GM21786 (cell line): ENCODE results near the gene KNSTRN.

Experiments
- ATAC-seq: cut with Tn5 transposase; IDR thresholded peaks from one replicate; pipeline ENCODE4 v1.9.1; 2021; ENCODE audit not compliant: unreplicated experiment

Gene KNSTRN

GRCh38 chr15:40345225-40345866 is 37.2 kb upstream of the KNSTRN start:
- ATAC-seq = no peak

DNA sequence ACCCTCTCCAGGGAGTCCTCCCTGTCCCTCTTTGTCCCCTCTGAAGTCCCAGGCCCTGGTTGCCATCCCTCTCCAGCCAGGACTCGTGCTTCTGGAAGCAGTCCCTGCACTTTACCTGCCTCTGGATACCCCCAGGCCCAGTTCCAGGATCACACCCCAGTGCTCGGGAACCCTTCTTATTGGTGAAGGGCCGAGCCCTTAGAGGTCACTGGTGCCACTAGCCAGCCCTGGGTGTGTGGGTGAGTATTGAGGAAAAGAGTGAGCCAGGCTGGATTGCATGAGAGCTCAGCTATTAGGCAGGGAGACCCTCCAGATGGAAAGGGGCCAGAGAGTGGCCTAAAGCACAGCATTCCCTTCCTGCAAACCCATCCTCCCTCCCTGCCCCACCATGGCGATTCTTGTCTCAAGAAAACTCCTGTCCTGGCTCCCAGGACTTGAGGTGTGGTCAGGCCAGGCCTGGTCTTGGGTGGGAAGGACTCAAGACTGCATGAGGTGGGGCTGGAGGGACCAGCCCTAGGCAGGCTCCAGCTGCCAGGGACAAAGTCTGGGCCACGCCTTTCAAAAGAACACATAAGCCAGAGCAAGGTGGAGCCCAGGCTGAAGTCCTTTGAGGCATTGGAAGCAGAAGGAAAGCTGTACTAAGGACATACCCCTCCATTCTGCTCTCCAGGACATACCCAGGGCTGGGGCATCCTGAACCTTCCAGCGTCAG is 36.5 kb upstream of the KNSTRN start:
- ATAC-seq = no peak

GRCh38 chr15:40346579-40347558 is 35.7 kb upstream of the KNSTRN start:
- ATAC-seq = no peak

DNA sequence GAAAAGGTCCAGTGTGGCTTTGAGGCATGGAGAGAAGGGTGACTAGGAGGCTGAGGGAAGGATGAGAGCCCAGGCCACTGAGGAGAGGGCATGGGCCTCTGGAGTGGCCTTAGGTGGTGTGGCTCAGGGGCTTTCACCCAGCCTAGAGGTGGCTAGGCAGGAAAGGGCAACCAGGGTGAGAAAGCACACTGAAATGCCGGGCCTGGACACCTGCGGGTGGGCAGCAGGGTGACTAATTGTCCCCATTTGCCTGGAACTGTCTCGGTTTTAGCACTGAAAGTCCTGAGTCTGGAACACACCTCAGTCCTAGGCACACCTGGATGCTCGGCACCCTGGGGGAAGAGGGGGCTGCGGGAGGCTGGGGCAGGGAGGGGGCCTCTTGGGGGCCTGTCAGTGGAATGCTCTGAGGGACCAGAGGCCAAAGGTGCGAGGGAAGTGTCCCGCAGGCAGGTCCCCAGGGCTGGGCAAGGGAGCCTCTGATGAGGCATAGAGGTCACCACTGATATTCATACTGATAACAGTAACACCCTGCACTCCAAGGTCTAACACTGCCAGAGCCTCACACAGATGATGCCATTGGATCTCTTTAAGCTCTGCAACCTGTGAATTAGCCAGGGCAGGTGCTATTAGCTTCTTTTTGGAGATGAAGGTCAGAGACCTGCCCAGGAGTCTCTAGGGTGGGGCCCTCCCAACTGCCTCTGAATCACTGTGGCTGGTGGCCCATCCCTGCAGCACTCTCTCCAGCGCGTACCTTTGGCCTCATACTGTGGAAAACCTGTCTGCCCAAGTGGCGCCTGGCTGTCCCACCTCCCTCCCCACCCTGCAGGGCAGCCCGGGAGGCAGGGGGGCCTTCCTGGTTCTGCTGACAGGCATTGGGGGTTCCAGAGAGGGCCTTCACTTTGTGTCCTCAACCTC is 34.7 kb upstream of the KNSTRN start:
- no peak for ATAC-seq

DNA sequence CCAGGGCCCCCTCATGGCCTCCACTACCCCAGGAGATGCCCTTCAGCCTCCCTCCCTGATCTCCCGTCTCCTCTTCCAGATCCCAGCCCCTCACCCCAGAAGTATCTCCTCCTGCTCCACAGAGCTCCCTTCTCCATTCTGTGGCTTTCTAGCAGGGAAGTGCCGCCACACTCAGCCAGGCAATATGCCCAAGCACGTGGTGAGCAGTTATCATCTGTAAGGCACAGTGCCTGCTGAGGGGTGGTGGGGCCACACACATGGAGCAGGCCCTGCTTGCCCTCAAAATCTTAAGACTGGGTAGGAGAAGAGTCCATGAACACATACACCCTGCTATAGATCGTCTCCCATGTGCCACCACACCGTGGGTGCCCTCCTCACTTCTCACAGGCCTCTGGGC is 34.0 kb upstream of the KNSTRN start:
- no peak for ATAC-seq

DNA sequence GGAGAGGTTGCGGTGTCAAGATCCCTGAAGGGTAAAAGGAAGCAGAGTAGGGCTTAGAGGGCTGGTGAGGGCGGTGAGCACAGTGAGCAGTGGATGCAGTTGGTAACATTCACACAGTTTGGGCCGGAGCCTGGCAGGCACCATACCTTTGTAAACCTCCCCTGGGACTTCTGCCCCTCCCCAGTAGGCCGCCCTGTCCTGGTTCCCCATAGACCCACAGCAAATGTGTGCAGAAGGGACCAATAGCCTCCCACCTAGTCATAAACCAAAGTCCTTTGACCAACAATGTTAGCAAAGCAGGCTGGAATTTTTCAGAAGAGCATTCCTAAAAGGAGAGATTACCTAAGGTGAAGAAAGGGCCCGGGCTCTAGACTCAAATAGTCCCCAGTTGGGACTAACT is 33.4 kb upstream of the KNSTRN start:
- ATAC-seq = no peak

- ATAC-seq = no peak
Observed at GRCh38 chr15:40352281-40352901, 30.1 kb upstream of the KNSTRN start.

DNA sequence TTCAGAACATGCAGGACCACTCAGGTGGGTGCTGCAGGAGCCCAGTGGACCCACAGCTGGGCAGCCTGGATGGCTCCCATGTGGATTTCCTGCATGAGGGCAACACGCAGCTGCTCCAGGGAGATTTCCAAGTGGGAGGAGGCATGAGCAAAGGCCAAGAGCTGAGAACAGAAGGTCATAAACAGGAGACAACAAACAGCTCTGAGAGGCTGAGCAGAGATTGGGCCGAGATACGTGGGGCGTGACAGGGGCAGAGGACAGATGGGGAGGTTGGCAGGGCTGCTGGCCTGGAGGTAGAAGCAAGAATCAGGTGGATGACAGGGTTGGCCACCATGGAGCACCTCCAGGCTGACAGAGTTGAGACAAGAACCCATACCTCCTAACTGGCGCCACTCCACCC is 28.8 kb upstream of the KNSTRN start:
- no peak for ATAC-seq

DNA sequence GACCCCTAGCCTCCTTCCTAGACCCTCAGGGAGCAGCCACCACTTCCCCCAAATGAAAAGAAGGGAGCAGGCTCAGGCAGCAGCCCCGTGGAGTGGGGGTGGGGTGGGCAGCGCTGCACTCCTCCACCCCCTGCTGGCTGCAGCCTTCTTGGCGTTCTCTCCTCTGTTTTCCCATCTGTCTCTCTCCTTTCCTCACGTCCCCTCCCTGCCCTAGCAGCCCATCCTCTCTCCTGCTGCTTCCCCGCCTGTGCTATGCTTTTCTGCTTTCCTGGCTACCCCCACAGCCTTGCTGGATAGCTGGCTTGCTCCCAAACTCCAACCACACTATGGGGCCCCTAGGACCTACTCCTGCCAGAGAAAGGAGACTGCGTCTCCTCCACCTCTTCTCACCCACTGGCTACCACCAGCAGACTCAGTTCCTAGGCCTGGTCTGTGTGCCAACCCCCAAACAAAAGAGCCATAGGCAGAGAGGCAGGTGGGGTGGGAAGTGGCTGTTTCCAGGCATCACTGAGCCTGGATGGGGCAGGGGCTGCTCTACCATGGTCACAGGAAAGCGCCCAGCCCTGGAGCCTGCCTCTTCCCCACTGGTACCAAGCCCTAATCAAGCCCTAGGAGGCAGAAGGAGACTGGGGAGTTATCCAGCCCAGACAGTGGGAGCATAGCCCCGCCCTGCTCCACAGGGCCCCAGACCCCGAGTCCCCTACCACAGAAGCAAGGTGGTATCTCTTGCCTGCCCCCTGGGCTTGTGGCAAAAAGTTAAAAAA is 27.9 kb upstream of the KNSTRN start:
- ATAC-seq = no peak

DNA sequence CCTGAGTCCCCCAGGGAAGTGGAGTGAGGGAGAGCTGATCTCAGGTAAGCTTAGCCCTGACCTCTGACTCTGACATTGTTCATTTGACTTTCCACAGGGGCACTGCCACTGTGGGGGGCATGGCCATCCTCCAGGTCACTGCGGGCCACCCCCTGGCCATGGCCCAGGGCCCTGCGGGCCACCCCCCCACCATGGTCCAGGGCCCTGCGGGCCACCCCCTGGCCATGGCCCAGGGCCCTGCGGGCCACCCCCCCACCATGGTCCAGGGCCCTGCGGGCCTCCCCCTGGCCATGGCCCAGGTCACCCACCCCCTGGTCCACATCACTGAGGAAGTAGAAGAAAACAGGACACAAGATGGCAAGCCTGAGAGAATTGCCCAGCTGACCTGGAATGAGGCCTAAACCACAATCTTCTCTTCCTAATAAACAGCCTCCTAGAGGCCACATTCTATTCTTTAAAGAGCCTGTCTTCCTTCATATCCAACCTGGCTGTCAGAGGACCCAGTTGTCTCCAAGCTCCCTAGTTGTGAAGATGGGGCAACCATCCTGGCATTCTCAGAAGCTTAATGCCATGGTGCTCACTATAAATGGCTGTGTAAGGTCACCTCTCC is 26.4 kb upstream of the KNSTRN start:
- no peak for ATAC-seq

- no peak for ATAC-seq
Observed at GRCh38 chr15:40357246-40357645, 25.3 kb upstream of the KNSTRN start.

DNA sequence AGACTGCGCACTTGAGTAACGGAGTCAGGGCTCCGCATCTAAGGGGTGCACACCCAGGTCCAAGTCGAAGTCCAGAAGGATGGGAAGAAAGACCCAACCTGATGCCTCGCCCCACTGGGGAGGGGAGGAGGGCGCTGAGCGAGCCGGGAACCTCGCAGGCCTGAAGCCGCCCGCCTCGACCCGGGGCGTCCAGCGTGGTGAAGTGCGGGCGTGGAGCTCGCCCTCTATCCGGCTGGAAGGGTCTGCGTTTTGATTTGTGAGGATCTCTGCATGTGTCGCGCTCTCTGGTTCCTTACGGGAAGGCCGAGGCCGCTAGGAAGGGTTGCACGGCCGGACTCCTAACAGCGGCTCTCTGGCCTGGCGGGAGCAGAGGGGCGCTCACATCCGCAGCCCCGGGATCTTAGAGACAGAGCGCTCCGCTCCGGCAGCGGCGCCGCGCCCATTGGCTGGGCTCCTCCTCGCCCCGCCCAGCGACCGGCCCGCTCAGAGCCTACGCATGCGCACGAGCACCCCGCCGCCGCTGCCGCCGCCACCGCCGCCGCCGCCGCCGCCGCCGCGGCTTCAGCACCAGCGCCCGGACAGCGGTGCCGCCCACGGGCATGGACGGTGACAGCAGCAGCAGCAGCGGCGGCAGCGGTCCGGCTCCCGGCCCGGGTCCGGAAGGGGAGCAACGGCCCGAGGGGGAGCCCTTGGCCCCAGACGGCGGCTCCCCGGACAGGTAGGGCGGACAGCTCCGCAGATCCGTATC is 24.6 kb upstream of the KNSTRN start, which contains the start of gene DISP2:
DISP2 (plus strand) TSS at position 497 of the 748 bp plus-strand sequence; CDS start at position 600, 103 bp downstream.
- ATAC-seq = peak; percentile 82

DNA sequence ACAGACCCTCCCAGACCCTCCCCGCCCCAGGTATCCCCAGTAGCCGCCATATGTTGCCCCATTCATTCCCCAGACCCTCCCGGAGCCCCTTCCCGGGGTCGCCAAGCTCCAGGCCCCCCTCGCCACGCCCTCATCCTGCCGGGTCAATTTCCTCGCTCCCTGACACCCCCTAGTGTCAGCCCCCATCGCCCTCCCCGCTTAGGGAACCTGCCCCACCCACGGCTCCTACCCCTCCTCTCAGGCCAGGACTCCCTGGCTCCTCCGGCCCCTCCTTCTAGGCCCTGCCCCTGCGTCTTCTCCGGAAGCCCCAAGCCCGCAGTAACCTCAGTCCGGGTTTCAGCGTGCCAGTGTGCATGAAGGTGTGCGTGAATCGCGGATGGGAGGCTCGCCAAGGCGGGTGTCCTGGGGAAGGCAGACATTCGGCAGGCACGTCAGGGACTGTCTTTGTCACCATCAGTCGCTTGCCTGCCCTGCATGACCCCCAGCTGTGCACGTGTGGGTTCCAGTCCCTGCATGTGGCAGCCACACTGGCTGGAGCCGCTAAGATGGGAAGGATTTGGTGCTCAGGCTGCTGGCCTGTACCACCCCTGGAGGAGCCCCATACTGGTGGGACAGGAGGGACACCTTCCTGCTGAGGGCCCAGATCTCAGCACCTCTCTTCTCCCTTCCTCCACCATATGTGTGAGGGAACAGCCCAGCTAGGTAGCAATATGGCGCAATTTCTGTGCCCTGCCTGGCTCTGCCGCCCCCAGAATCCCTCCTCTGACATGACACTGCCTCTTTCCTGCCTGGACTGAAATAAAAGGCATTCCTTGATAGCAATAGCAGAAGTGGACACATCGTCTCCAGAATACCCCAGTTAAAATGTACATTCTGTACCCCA is 23.8 kb upstream of the KNSTRN start:
- no peak for ATAC-seq

- no peak for ATAC-seq
Observed at GRCh38 chr15:40360015-40360414, 22.5 kb upstream of the KNSTRN start.

GRCh38 chr15:40361640-40362039 is 20.9 kb upstream of the KNSTRN start:
- no peak for ATAC-seq

- ATAC-seq = no peak
Observed at GRCh38 chr15:40363611-40364010, 18.9 kb upstream of the KNSTRN start.

GRCh38 chr15:40364251-40364650 is 18.3 kb upstream of the KNSTRN start:
- no peak for ATAC-seq
